Keratinocyte (primary cell): ENCODE results near the gene EGFR. TPM values are rescaled to one million over a fixed set of nuclear protein-coding genes. Genes with fewer than 3 reads are reported as not detected.

ENCODE experiments used
- DNase-seq: peaks from one replicate; pipeline ENCODE4 v3.0.0-alpha.2; 2011; ENCODE audit warnings: low read depth, missing footprints, low spot score
- FAIRE-seq: peaks from 2 replicates; lab custom pipeline; 2011; peaks lifted over from hg19 to GRCh38; lab: Jason Lieb, UNC
- H2AFZ ChIP-seq: 2 replicates; pipeline ENCODE4 v1.6.0; 2012; ENCODE audit warnings: low read length, control low read depth, inconsistent platforms; ENCODE audit not compliant: control insufficient read depth
- H3K27ac ChIP-seq: 2 replicates; pipeline ENCODE4 v1.5.1; 2011; ENCODE audit warnings: low read length; ENCODE audit not compliant: control insufficient read depth, insufficient read depth
- H3K27me3 ChIP-seq: 3 replicates; pipeline ENCODE4 v1.6.0; 2011; ENCODE audit warnings: low read length; ENCODE audit not compliant: control insufficient read depth, insufficient read depth; ENCODE audit errors: extremely low read depth
- H3K36me3 ChIP-seq, 2 experiments: 2 replicates in 1 of 2; 3 replicates in 1 of 2; pipeline ENCODE4 v1.5.1; 2011; ENCODE audit warnings: low read length in 2 of 2, mild to moderate bottlenecking in 1 of 2; ENCODE audit not compliant: control insufficient read depth in 2 of 2, insufficient read depth in 2 of 2; ENCODE audit errors: extremely low read depth in 1 of 2
- H3K4me1 ChIP-seq: 3 replicates; pipeline ENCODE4 v1.5.1; 2011; ENCODE audit warnings: low read length; ENCODE audit not compliant: control insufficient read depth, insufficient read depth; ENCODE audit errors: extremely low read depth
- H3K4me2 ChIP-seq: 3 replicates; pipeline ENCODE4 v1.6.0; 2011; ENCODE audit warnings: low read depth, low read length; ENCODE audit not compliant: control insufficient read depth, insufficient read depth; ENCODE audit errors: extremely low read depth
- H3K4me3 ChIP-seq, 3 experiments: fragments of 200-600 bp in 1 of 3; sonication (generic) in 1 of 3; 2 replicates in 2 of 3; 3 replicates in 1 of 3; pipeline ENCODE4 v1.5.1; 2011 to 2016; ENCODE audit warnings: low read length in 3 of 3, mild to moderate bottlenecking in 3 of 3, control low read depth in 2 of 3, inconsistent platforms in 1 of 3, low read depth in 1 of 3, mixed read lengths in 1 of 3, mixed run types in 1 of 3, moderate library complexity in 1 of 3; ENCODE audit not compliant: control insufficient read depth in 2 of 3, insufficient read depth in 2 of 3; ENCODE audit errors: extremely low read depth in 1 of 3
- H3K79me2 ChIP-seq: 2 replicates; pipeline ENCODE4 v1.6.0; 2012; ENCODE audit warnings: low read length; ENCODE audit not compliant: control insufficient read depth, insufficient read depth
- H3K9ac ChIP-seq: 3 replicates; pipeline ENCODE4 v1.6.0; 2011; ENCODE audit warnings: low read length; ENCODE audit not compliant: control insufficient read depth, insufficient read depth; ENCODE audit errors: extremely low read depth
- H3K9me1 ChIP-seq: 3 replicates; pipeline ENCODE4 v1.6.0; 2011; ENCODE audit warnings: low read length; ENCODE audit not compliant: control insufficient read depth, insufficient read depth; ENCODE audit errors: extremely low read depth
- H3K9me3 ChIP-seq: 2 replicates; pipeline ENCODE4 v1.5.1; 2012; ENCODE audit warnings: low read depth, low read length; ENCODE audit not compliant: control insufficient read depth
- H4K20me1 ChIP-seq: 3 replicates; pipeline ENCODE4 v1.6.0; 2011; ENCODE audit warnings: low read length; ENCODE audit not compliant: control insufficient read depth, insufficient read depth; ENCODE audit errors: extremely low read depth
- EZH2 ChIP-seq: IDR thresholded peaks from one replicate; pipeline ENCODE4 v1.6.1; 2012; ENCODE audit warnings: inconsistent platforms, mild to moderate bottlenecking, low read length, moderate library complexity
- dilution Hi-C: fragments of 300-500 bp; cut with MboI; formaldehyde crosslinking; loops from one replicate; pipeline ENCODE4 v1.7.0; 2020; ENCODE audit warnings: low sequenced_read_pairs; ENCODE audit not compliant: extremely low pct_ligation_motif_present
- polyA plus RNA-seq, 5 experiments: library from polyadenylated mRNA; depleted of rRNA in 3 of 5; stranded (reverse) in 3 of 5; stranded (forward) in 1 of 5; unstranded in 1 of 5; fragments of >200 nt; gene quantifications; 1 replicate in 1 of 5; 2 replicates in 3 of 5; 3 replicates in 1 of 5; pipeline versions ENCODE4 v1.2.1 to v1.2.3, GENCODE V29; 2011 to 2012; ENCODE audit warnings: missing spikeins in 2 of 5, low read depth in 1 of 5, low replicate concordance in 1 of 5
- TF ChIP-seq, protein P1 (sequence below), 3 experiments: IDR thresholded peaks in 1 of 3; conservative IDR thresholded peaks in 1 of 3; optimal IDR thresholded peaks in 1 of 3; 2 replicates in 2 of 3; 3 replicates in 1 of 3; pipeline versions ENCODE3 to v1.5.1; 2011; ENCODE audit warnings: low read length in 3 of 3, mild to moderate bottlenecking in 3 of 3, moderate library complexity in 2 of 3, control low read depth in 1 of 3, inconsistent platforms in 1 of 3; ENCODE audit not compliant: insufficient read depth in 2 of 3; ENCODE audit errors: extremely low read depth in 1 of 3

EGFR gene
- polyA plus RNA-seq, 1 donor (not counting 4 experiments of a cell fraction or from before 2014, with no cell fraction given) = 120 TPM

DNA sequence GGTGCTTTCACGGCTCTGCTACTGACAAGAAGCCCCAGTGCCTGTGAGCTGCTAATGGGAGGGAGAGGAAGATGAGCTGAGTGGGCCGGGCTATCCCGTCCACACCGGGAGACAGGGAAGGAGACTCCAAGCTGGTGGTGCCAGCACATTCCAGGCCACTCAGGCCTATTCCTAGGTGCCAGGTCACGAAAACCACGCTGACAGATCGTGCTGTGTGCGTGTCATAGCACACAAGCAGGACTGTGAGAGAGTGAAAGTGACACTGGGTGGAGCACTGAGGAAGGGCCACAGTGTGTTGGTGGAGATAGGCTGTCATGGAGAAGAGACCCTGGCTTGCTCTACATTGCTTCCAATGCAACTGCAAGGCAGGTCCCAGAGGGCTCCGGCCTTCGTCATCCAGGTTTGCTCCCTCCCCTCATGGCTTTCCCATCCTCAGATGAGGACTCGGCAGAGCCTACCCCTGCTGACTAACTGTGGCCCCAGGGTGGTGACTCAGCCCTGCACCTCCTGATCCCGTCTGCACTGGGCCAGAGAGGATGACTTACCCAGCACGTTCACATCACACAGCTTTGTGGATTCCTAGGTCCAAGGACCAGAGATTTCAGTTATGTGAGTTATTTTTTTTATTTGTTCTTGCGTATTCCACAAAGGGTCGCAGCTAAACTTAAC, 167.3 kb downstream of the EGFR start:
- Histone ChIP-seq H3K4me3 (peak overlapping the region in 1 of 3 experiments; percentile 1), H2AFZ (no peak overlapping the region), H3K4me1 (peaks cover 17% of the 10 kb centered on the region), H3K9me1 (peaks cover 4% of the 10 kb centered on the region), H3K4me2 (peak overlapping the region; percentile 1), H3K9me3 (no peaks in the 10 kb centered on the region), H3K36me3 (peaks cover 56 to 73% of the 10 kb centered on the region in 2 experiments), H3K27ac (peak overlapping the region; percentile 81), H4K20me1 (peaks cover 22% of the 10 kb centered on the region), H3K9ac (peak overlapping the region; percentile 46), H3K79me2 (peaks cover 5% of the 10 kb centered on the region), H3K27me3 (no peaks in the 10 kb centered on the region)
- peak; percentile 85 for DNase-seq
- peak; percentile 97 for FAIRE-seq
- dilution Hi-C loops = no loop called here
- TF ChIP-seq, protein P1, sequence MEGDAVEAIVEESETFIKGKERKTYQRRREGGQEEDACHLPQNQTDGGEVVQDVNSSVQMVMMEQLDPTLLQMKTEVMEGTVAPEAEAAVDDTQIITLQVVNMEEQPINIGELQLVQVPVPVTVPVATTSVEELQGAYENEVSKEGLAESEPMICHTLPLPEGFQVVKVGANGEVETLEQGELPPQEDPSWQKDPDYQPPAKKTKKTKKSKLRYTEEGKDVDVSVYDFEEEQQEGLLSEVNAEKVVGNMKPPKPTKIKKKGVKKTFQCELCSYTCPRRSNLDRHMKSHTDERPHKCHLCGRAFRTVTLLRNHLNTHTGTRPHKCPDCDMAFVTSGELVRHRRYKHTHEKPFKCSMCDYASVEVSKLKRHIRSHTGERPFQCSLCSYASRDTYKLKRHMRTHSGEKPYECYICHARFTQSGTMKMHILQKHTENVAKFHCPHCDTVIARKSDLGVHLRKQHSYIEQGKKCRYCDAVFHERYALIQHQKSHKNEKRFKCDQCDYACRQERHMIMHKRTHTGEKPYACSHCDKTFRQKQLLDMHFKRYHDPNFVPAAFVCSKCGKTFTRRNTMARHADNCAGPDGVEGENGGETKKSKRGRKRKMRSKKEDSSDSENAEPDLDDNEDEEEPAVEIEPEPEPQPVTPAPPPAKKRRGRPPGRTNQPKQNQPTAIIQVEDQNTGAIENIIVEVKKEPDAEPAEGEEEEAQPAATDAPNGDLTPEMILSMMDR (optimal IDR thresholded peaks at IDR 0.05 in 1 of 3, IDR thresholded peaks at IDR 0.05 in 1 of 3, conservative IDR thresholded peaks at IDR 0.05 in 1 of 3; ENCODE audit: extremely low read depth in 1 of 3, insufficient read depth in 2 of 3, low read length in 3 of 3) = no peak
- TF ChIP-seq EZH2 = no peak

DNA sequence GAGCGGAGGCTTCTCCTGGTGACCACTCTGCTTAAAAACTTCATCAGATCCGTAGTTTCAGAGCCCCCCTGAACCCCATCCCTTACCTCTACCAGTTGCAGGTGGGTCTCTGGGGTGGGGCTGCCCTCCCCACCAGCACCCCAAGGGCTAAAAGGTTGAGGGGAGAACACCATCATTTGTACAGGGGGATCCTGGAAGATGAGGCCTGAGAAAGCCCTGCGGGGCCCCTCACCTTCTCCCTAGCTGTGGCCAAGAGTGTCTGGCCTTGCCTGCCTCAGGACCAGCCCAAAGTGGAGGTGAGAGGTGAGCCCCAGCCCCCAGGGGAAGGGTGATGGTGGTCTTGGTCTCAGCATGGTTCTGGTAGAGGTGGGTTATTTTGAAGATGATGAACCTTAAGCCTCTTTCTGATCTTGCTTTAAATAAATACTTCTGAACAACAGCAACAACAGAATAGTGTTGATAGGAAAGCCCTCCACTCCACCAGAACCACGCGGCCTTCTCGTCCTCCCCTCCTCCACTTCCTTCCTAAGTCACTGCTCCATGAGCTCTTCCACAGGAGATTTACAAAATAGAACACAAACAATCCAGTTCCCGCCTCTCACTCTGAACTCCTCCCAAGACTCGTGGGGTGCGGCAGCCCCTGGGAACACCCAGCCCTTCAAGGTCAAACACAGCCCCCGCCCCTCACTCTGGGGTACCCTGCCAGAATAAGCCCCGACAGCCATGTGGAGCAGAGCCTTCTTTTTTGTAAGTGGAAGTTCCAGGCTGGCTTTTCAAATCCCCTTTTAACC, 169.1 kb downstream of the EGFR start:
- peaks cover 4% of the 10 kb centered on the region for H3K9me1 ChIP-seq
- H3K27me3 ChIP-seq = no peaks in the 10 kb centered on the region
- no peaks in the 10 kb centered on the region for H3K9me3 ChIP-seq
- dilution Hi-C loops = no loop called here
- H3K4me2 ChIP-seq = no peak overlapping the region
- H3K4me1 ChIP-seq = peaks cover 33% of the 10 kb centered on the region
- peaks cover 23% of the 10 kb centered on the region for H4K20me1 ChIP-seq
- DNase-seq (no peak), FAIRE-seq (no peak)
- no peak overlapping the region for H2AFZ ChIP-seq
- no peak overlapping the region for H3K27ac ChIP-seq
- H3K9ac ChIP-seq = no peak overlapping the region
- TF ChIP-seq EZH2 = no peak
- TF ChIP-seq, protein P1 (optimal IDR thresholded peaks at IDR 0.05 in 1 of 3, IDR thresholded peaks at IDR 0.05 in 1 of 3, conservative IDR thresholded peaks at IDR 0.05 in 1 of 3; ENCODE audit: extremely low read depth in 1 of 3, insufficient read depth in 2 of 3, low read length in 3 of 3) = no peak
- H3K36me3 ChIP-seq = peaks cover 51 to 64% of the 10 kb centered on the region in 2 experiments
- H3K4me3 ChIP-seq = no peak overlapping the region
- H3K79me2 ChIP-seq = peaks cover 4% of the 10 kb centered on the region
